ENCODE results near the gene SCN1A. TPM values are rescaled to one million over a fixed set of nuclear protein-coding genes. Genes with fewer than 3 reads are reported as not detected.

SCN1A gene
- total and polyA plus RNA-seq, 2 of the 8 experiments (the other 6 are each of a cell fraction or from before 2014, with no cell fraction given) = 0.18 to 1.9 TPM

GRCh38 chr2:166082736-166083135, 45.1 kb downstream of the SCN1A start:
- H4K91ac ChIP-seq (replicated peaks; ENCODE audit: insufficient read length, low read length) = no peak overlapping the region
- CTCF ChIA-PET (ENCODE audit: partially characterized antibody) = no interaction called here

More at GRCh38 chr2:166082736-166083135, 45.1 kb downstream of the SCN1A start:
- DNase-seq (ENCODE audit: low read depth in 1 of 2, low spot score in 2 of 2) = no peak
- no peak overlapping the region for H3K4me2 ChIP-seq (ENCODE audit: insufficient read depth in 1 of 2, low read depth in 2 of 2, low read length in 2 of 2)
- H3K4me1 ChIP-seq (replicated peaks in 1 of 4; ENCODE audit: control insufficient read depth in 3 of 4, insufficient read depth in 4 of 4, low read length in 3 of 4) = no peaks in the 10 kb centered on the region
- no peak overlapping the region for H4K5ac ChIP-seq (ENCODE audit: insufficient read length, low read depth, low read length)
- H3K18ac ChIP-seq (ENCODE audit: extremely low read depth, low read length) = no peak overlapping the region
- H2BK15ac ChIP-seq (ENCODE audit: low read length) = no peak overlapping the region
- H2BK20ac ChIP-seq (ENCODE audit: low read length) = no peak overlapping the region
- no peaks in the 10 kb centered on the region for H3K27me3 ChIP-seq (replicated peaks in 1 of 4; ENCODE audit: control insufficient read depth in 3 of 4, extremely low read depth in 1 of 4, insufficient read depth in 3 of 4, low read length in 3 of 4)
- H2AFZ ChIP-seq (ENCODE audit: low read length) = no peak overlapping the region
- no peak overlapping the region for H3K56ac ChIP-seq (replicated peaks; ENCODE audit: insufficient read length, low read depth, low read length)
- no peaks in the 10 kb centered on the region for H3K23me2 ChIP-seq (ENCODE audit: low read depth, low read length)
- no peaks in the 10 kb centered on the region for H4K20me1 ChIP-seq (replicated peaks in 1 of 2; ENCODE audit: control insufficient read depth in 1 of 2, insufficient read depth in 2 of 2, low read length in 2 of 2)
- H3K27ac ChIP-seq (ENCODE audit: low read depth, low read length) = no peak overlapping the region
- no peak overlapping the region for H3K23ac ChIP-seq (ENCODE audit: insufficient read length)
- H2BK5ac ChIP-seq (ENCODE audit: low read depth, low read length) = no peak overlapping the region
- no peak overlapping the region for H3K4me3 ChIP-seq (ENCODE audit: extremely low read depth in 1 of 4, insufficient read depth in 2 of 4, low read depth in 3 of 4, low read length in 4 of 4)
- 87% methylated on average over 2 of the region's 2 CpGs; no CpG with 5 or more reads in 1 of the 2 experiments for WGBS, 2 experiments (ENCODE audit: extremely low coverage in 1 of 2, insufficient coverage in 1 of 2, insufficient read length in 1 of 2, insufficient replicate concordance in 2 of 2, low coverage in 1 of 2, low lambda C conversion rate in 2 of 2, missing lambda C conversion rate in 1 of 2)
- H2BK12ac ChIP-seq (ENCODE audit: low read depth, low read length) = no peak overlapping the region
- FAIRE-seq = no peak
- no peak overlapping the region for H3K9ac ChIP-seq (replicated peaks in 1 of 4; ENCODE audit: extremely low read depth in 1 of 4, low read depth in 3 of 4, low read length in 3 of 4)
- no peak overlapping the region for H4K8ac ChIP-seq (ENCODE audit: extremely low read depth, insufficient read depth, low read length)
- H3K4ac ChIP-seq (replicated peaks; ENCODE audit: insufficient read length, low read depth, low read length) = no peak overlapping the region
- no peaks in the 10 kb centered on the region for H3K9me3 ChIP-seq (ENCODE audit: insufficient read depth in 2 of 2, low read depth in 1 of 2, low read length in 1 of 2)
- POLR2A ChIA-PET (ENCODE audit: partially characterized antibody) = no interaction called here
- no peak overlapping the region for H2BK120ac ChIP-seq (replicated peaks; ENCODE audit: low read depth, low read length)
- no peak overlapping the region for H3K14ac ChIP-seq (ENCODE audit: insufficient read length)
- no peaks in the 10 kb centered on the region for H3K36me3 ChIP-seq (ENCODE audit: control insufficient read depth in 2 of 4, insufficient read depth in 4 of 4, low read length in 3 of 4)
- H2AK5ac ChIP-seq (ENCODE audit: low read depth, low read length) = no peak overlapping the region
- no peaks in the 10 kb centered on the region for H3K79me2 ChIP-seq (ENCODE audit: control insufficient read depth in 1 of 2, insufficient read depth in 2 of 2, low read length in 2 of 2)
- H3K79me1 ChIP-seq (ENCODE audit: low read depth, low read length) = no peaks in the 10 kb centered on the region
- TF ChIP-seq SP4 (IDR thresholded peaks at IDR 0.05; ENCODE audit: low read length) (no peak), CTCF (IDR thresholded peaks at IDR 0.05; ENCODE audit: control extremely low read depth in 1 of 3, insufficient read depth in 1 of 3, low read depth in 1 of 3, low read length in 3 of 3) (no peak), SAP30 (IDR thresholded peaks at IDR 0.05; ENCODE audit: insufficient read depth, insufficient replicate concordance, low read length) (no peak), CBX8 (IDR thresholded peaks at IDR 0.05; ENCODE audit: borderline replicate concordance, low read depth, low read length) (no peak), TEAD4 (IDR thresholded peaks at IDR 0.05; ENCODE audit: low read depth, low read length) (no peak), TAF7 (optimal IDR thresholded peaks at IDR 0.05; ENCODE audit: borderline replicate concordance, low read depth, low read length) (no peak), CTBP2 (IDR thresholded peaks at IDR 0.05; ENCODE audit: borderline replicate concordance, insufficient read depth, insufficient read length, low read length) (no peak), FOSL1 (IDR thresholded peaks at IDR 0.05; ENCODE audit: insufficient read depth, low read depth, low read length) (no peak)
